GM19328 (cell line): ENCODE results near the gene ASH1L.
"Not testable (repeated sequence)": the region's sequence is repeated elsewhere in the genome, so short reads cannot be mapped to it uniquely, and the experiment has no call there.

Source experiments
- ATAC-seq: cut with Tn5 transposase; IDR thresholded peaks from one replicate; pipeline ENCODE4 v1.9.1; 2021; ENCODE audit warnings: mild to moderate bottlenecking, moderate library complexity; ENCODE audit not compliant: unreplicated experiment

Gene ASH1L

GRCh38 chr1:155455588-155456195 is 106.9 kb downstream of the ASH1L start:
- ATAC-seq, result no peak

GRCh38 chr1:155454096-155454495 is 108.5 kb downstream of the ASH1L start:
- no peak for ATAC-seq

GRCh38 chr1:155453141-155453540 is 109.5 kb downstream of the ASH1L start:
- ATAC-seq, result no peak

GRCh38 chr1:155451199-155451598 is 111.4 kb downstream of the ASH1L start:
- ATAC-seq, result no peak

- not testable (repeated sequence) for ATAC-seq
Observed at GRCh38 chr1:155442431-155442830, 120.2 kb downstream of the ASH1L start.

- no peak for ATAC-seq
Observed at GRCh38 chr1:155437405-155437804, 125.2 kb downstream of the ASH1L start.

GRCh38 chr1:155433831-155434389 is 128.7 kb downstream of the ASH1L start:
- ATAC-seq, result not testable (repeated sequence)

- not testable (repeated sequence) for ATAC-seq
Observed at GRCh38 chr1:155433128-155433830, 129.3 kb downstream of the ASH1L start.

- ATAC-seq, result no peak
Observed at GRCh38 chr1:155424091-155424490, 138.5 kb downstream of the ASH1L start.

GRCh38 chr1:155420788-155421187 is 141.8 kb downstream of the ASH1L start:
- ATAC-seq, result no peak

- not testable (repeated sequence) for ATAC-seq
Observed at GRCh38 chr1:155411840-155412239, 150.8 kb downstream of the ASH1L start.

GRCh38 chr1:155410931-155411330 is 151.7 kb downstream of the ASH1L start:
- ATAC-seq, result no peak

GRCh38 chr1:155396874-155397476 is 165.6 kb downstream of the ASH1L start:
- ATAC-seq, result no peak

GRCh38 chr1:155392898-155393411 is 169.6 kb downstream of the ASH1L start:
- no peak for ATAC-seq

GRCh38 chr1:155389826-155390225 is 172.8 kb downstream of the ASH1L start:
- no peak for ATAC-seq

- ATAC-seq, result not testable (repeated sequence)
Observed at GRCh38 chr1:155385836-155386235, 176.8 kb downstream of the ASH1L start.

- ATAC-seq, result no peak
Observed at GRCh38 chr1:155383406-155383805, 179.2 kb downstream of the ASH1L start.

- no peak for ATAC-seq
Observed at GRCh38 chr1:155379631-155380090, 182.9 kb downstream of the ASH1L start.

- no peak for ATAC-seq
Observed at GRCh38 chr1:155379180-155379579, 183.4 kb downstream of the ASH1L start.

GRCh38 chr1:155360051-155360450 is 202.6 kb downstream of the ASH1L start:
- no peak for ATAC-seq

- ATAC-seq, result no peak
Observed at GRCh38 chr1:155352631-155353030, 210.0 kb downstream of the ASH1L start.
